ENCODE data around the gene SERPINA10. TPM values are rescaled to one million over a fixed set of nuclear protein-coding genes. Genes with fewer than 3 reads are reported as not detected.

SERPINA10 gene
- total and polyA plus RNA-seq, 10 of the 15 experiments (the other 5 are each of a cell fraction or from before 2014, with no cell fraction given) = not detected

DNA sequence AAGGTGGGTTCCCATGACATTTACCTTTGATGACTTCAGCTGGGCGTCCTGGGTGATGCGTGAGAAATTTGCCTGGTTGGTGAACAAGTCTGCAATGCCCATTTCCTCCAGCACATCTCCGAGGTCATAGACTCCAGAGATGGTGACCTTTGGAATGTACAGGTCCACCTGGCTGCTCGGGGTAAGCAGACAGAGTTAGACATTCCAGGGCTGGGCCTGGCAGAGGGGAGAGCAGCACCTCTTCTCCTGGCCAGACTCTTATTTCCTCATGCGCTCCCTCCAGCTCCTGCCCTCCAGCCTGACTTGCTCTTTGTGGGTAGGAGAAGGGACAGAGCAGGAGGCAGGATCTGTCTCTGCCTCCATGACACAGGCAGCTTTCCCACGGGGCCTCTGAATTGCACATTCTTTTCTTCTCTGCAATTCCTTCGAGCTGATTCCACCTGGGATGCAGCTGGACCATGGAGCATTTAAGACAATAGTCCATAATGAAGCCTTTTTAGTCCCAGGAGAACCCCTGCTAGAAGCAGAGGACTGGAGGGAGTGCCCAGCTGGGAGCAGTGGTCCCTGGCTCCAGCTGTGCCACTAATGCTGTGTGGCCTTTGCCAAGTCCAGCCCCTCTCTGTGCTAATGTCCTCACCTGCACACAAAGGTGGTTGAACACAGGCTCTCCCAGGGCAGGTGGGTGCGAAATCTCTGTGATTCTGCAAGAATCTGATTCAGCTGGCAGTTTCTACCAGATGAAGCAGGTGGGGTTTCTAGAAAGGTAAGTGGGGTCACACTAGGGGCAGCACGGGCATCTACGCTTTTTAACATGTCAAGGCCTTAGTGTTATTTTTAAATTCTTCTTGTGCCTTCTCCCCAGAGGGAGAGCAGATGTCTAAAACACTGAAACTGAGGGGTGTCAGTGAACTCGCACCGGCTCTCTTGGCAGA, 13.2 kb upstream of the SERPINA10 start:
- Histone ChIP-seq H3K79me2 (ENCODE audit: control insufficient read depth, insufficient read depth, low read length) (no peaks in the 10 kb centered on the region), H3K9ac (ENCODE audit: control insufficient read depth, insufficient read depth, low read length) (no peak overlapping the region), H3K27me3 (replicated peaks in 1 of 2; ENCODE audit: control insufficient read depth in 2 of 2, insufficient read depth in 2 of 2, low read length in 1 of 2) (no peaks in the 10 kb centered on the region), H3K4me3 (no peak overlapping the region), H3K9me3 (replicated peaks; ENCODE audit: control insufficient read depth, insufficient read depth, low read length) (no peaks in the 10 kb centered on the region), H3K27ac (ENCODE audit: control insufficient read depth, insufficient read depth) (no peak overlapping the region), H4K20me1 (ENCODE audit: control insufficient read depth, insufficient read depth) (no peaks in the 10 kb centered on the region), H3K4me2 (ENCODE audit: control insufficient read depth, insufficient read depth) (no peak overlapping the region), H3K36me3 (ENCODE audit: control insufficient read depth in 2 of 2, insufficient read depth in 2 of 2, low read length in 1 of 2) (no peaks in the 10 kb centered on the region), H3K4me1 (ENCODE audit: control insufficient read depth, insufficient read depth, low read length) (no peaks in the 10 kb centered on the region), H2AFZ (ENCODE audit: control insufficient read depth, low read depth, low read length) (no peak overlapping the region)
- no peak for ATAC-seq
- intact Hi-C loops (cut with micrococcal nuclease; ENCODE audit: unreplicated experiment) (no loop called here), in situ Hi-C loops (cut with MboI) (no loop called here)
- DNase-seq (ENCODE audit: low read depth, low spot score) = no peak
- ChIA-PET SMC1A (ENCODE audit: uncharacterized antibody, unreplicated experiment) (interaction anchor here (0.6 to 1.4 kb wide), 3 partner anchors 8 to 20 kb away, joined by 3 read pairs; no protein-coding TSS in a partner anchor), CTCF (interaction anchor here (0.9 kb wide), 1 partner anchor 174 kb away, joined by 4 read pairs; no protein-coding TSS in a partner anchor), RAD21 (ENCODE audit: unreplicated experiment) (no interaction called here), POLR2A (no interaction called here)
- WGBS (ENCODE audit: insufficient coverage, insufficient replicate concordance, low lambda C conversion rate, missing lambda C conversion rate) = 30% methylated on average over 12 of the region's 12 CpGs
- no TSS peak for BruUV-seq (replicated peaks)
- FAIRE-seq = no peak
- TF ChIP-seq SP1 (IDR thresholded peaks at IDR 0.05; ENCODE audit: low read depth, low read length) = no peak
- no peak for TF ChIP-seq TAF1 (IDR thresholded peaks at IDR 0.05; ENCODE audit: borderline replicate concordance, low read depth, low read length)
- no peak for TF ChIP-seq FOS (IDR thresholded peaks at IDR 0.05; ENCODE audit: borderline replicate concordance, extremely low read depth, insufficient read length)
- TF ChIP-seq NR2C1 (IDR thresholded peaks at IDR 0.05) = no peak
- TF ChIP-seq MYB (IDR thresholded peaks at IDR 0.05; ENCODE audit: borderline replicate concordance, low read depth, low read length) = no peak
- no peak for TF ChIP-seq RAD51 (IDR thresholded peaks at IDR 0.05)
- TF ChIP-seq, protein P1, sequence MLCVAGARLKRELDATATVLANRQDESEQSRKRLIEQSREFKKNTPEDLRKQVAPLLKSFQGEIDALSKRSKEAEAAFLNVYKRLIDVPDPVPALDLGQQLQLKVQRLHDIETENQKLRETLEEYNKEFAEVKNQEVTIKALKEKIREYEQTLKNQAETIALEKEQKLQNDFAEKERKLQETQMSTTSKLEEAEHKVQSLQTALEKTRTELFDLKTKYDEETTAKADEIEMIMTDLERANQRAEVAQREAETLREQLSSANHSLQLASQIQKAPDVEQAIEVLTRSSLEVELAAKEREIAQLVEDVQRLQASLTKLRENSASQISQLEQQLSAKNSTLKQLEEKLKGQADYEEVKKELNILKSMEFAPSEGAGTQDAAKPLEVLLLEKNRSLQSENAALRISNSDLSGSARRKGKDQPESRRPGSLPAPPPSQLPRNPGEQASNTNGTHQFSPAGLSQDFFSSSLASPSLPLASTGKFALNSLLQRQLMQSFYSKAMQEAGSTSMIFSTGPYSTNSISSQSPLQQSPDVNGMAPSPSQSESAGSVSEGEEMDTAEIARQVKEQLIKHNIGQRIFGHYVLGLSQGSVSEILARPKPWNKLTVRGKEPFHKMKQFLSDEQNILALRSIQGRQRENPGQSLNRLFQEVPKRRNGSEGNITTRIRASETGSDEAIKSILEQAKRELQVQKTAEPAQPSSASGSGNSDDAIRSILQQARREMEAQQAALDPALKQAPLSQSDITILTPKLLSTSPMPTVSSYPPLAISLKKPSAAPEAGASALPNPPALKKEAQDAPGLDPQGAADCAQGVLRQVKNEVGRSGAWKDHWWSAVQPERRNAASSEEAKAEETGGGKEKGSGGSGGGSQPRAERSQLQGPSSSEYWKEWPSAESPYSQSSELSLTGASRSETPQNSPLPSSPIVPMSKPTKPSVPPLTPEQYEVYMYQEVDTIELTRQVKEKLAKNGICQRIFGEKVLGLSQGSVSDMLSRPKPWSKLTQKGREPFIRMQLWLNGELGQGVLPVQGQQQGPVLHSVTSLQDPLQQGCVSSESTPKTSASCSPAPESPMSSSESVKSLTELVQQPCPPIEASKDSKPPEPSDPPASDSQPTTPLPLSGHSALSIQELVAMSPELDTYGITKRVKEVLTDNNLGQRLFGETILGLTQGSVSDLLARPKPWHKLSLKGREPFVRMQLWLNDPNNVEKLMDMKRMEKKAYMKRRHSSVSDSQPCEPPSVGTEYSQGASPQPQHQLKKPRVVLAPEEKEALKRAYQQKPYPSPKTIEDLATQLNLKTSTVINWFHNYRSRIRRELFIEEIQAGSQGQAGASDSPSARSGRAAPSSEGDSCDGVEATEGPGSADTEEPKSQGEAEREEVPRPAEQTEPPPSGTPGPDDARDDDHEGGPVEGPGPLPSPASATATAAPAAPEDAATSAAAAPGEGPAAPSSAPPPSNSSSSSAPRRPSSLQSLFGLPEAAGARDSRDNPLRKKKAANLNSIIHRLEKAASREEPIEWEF (IDR thresholded peaks at IDR 0.05; ENCODE audit: insufficient replicate concordance, low read depth, low read length) = no peak
- TF ChIP-seq RB1 (IDR thresholded peaks at IDR 0.05; ENCODE audit: borderline replicate concordance) = no peak
- no peak for TF ChIP-seq ESRRA (IDR thresholded peaks at IDR 0.05; ENCODE audit: low read length)
- TF ChIP-seq SMAD1 (IDR thresholded peaks at IDR 0.05; ENCODE audit: low read depth, partially characterized antibody) = no peak
- no peak for TF ChIP-seq SPI1 (IDR thresholded peaks at IDR 0.05; ENCODE audit: borderline replicate concordance, insufficient read depth, low read depth, low read length)
- TF ChIP-seq, protein P2, sequence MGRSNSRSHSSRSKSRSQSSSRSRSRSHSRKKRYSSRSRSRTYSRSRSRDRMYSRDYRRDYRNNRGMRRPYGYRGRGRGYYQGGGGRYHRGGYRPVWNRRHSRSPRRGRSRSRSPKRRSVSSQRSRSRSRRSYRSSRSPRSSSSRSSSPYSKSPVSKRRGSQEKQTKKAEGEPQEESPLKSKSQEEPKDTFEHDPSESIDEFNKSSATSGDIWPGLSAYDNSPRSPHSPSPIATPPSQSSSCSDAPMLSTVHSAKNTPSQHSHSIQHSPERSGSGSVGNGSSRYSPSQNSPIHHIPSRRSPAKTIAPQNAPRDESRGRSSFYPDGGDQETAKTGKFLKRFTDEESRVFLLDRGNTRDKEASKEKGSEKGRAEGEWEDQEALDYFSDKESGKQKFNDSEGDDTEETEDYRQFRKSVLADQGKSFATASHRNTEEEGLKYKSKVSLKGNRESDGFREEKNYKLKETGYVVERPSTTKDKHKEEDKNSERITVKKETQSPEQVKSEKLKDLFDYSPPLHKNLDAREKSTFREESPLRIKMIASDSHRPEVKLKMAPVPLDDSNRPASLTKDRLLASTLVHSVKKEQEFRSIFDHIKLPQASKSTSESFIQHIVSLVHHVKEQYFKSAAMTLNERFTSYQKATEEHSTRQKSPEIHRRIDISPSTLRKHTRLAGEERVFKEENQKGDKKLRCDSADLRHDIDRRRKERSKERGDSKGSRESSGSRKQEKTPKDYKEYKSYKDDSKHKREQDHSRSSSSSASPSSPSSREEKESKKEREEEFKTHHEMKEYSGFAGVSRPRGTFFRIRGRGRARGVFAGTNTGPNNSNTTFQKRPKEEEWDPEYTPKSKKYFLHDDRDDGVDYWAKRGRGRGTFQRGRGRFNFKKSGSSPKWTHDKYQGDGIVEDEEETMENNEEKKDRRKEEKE (IDR thresholded peaks at IDR 0.05) = no peak

All from GM12878 (cell line).